PFSK-1 (cell line): Measurements from ENCODE around the gene CLCF1.

Source experiments
- POLR2AphosphoS5 ChIP-seq: IDR thresholded peaks from 2 replicates; pipeline ENCODE4 v1.6.1; 2012; ENCODE audit warnings: low read depth, mild to moderate bottlenecking, control low read depth, low read length, moderate library complexity
- REST ChIP-seq, 2 experiments: IDR thresholded peaks; 2 replicates each; pipeline versions ENCODE4 v1.6.1 to v1.8.0; 2011 to 2012; ENCODE audit warnings: low read depth in 2 of 2, low read length in 2 of 2, control low read depth in 1 of 2, inconsistent platforms in 1 of 2, mild to moderate bottlenecking in 1 of 2, moderate library complexity in 1 of 2; ENCODE audit not compliant: insufficient read depth in 1 of 2
- SIN3A ChIP-seq: IDR thresholded peaks from 2 replicates; pipeline ENCODE4 v1.6.1; 2012; ENCODE audit warnings: mild to moderate bottlenecking, low read length, moderate library complexity, borderline replicate concordance; ENCODE audit not compliant: insufficient read depth
- TAF1 ChIP-seq: IDR thresholded peaks from 2 replicates; pipeline ENCODE4 v1.6.1; 2012; ENCODE audit warnings: low read length, control low read depth, borderline replicate concordance; ENCODE audit not compliant: insufficient read depth

- TF ChIP-seq POLR2AphosphoS5 (no peak), SIN3A (no peak), TAF1 (no peak), REST (IDR thresholded peaks at IDR 0.05; ENCODE audit: insufficient read depth in 1 of 2, low read depth in 2 of 2, low read length in 2 of 2) (no peak)
Measured at GRCh38 chr11:67395555-67396258, 22.3 kb upstream of the CLCF1 start.
